ENCODE data around the gene C1R. TPM values are rescaled to one million over a fixed set of nuclear protein-coding genes. Genes with fewer than 3 reads are reported as not detected.

The C1R gene
- total RNA-seq, 1 experiment from 2014 or later: 1.3 TPM

- peak; percentile 71 for ATAC-seq
- TF ChIP-seq SIN3A (IDR thresholded peaks at IDR 0.05; ENCODE audit: borderline replicate concordance, insufficient read depth, low read depth, low read length) (no peak), CTCF (IDR thresholded peaks at IDR 0.05) (peak; percentile 45), REST (IDR thresholded peaks at IDR 0.05; ENCODE audit: insufficient read depth in 1 of 2, low read depth in 2 of 2, low read length in 1 of 2) (no peak), TCF7L2 (IDR thresholded peaks at IDR 0.05; ENCODE audit: low read depth, low read length) (no peak), POLR2AphosphoS5 (IDR thresholded peaks at IDR 0.05; ENCODE audit: low read depth, low read length) (no peak)
- ChIA-PET CTCF (interaction anchor here (0.9 to 1.2 kb wide), 2 partner anchors 48 to 52 kb away, joined by 3 to 4 read pairs; partner anchors contain the start of gene C1RL), POLR2A (interaction anchor here (0.6 kb wide), 1 partner anchor 35 kb away, joined by 5 read pairs; no protein-coding TSS in a partner anchor)
- H3K4me3 ChIP-seq (ENCODE audit: low read depth in 2 of 2, low read length in 2 of 2): no peak within 1 kb of the TSS
- H3K27me3 ChIP-seq (ENCODE audit: control insufficient read depth, insufficient read depth, low read length): no peaks in the 10 kb centered on the region
- in situ Hi-C loops (cut with HindIII; ENCODE audit: low pct_unique_long_range_greater_than_20kb, low sequenced_read_pairs) (no loop called here), intact Hi-C loops (cut with micrococcal nuclease; ENCODE audit: unreplicated experiment) (no loop called here)
- no peaks in the 10 kb centered on the region for H3K9me3 ChIP-seq (ENCODE audit: control insufficient read depth, insufficient read depth, low read depth, low read length)
- H3K27ac ChIP-seq (ENCODE audit: low read length): no peak within 1 kb of the TSS
- no peak for DNase-seq (ENCODE audit: low read depth, low spot score)
- no peaks in the 10 kb centered on the region for H3K4me1 ChIP-seq (ENCODE audit: control insufficient read depth, insufficient read depth, low read length)
- no TSS peak for BruUV-seq (replicated peaks)
- H3K36me3 ChIP-seq (ENCODE audit: control insufficient read depth, insufficient read depth, low read length): no peaks in the 10 kb centered on the region
Observed at GRCh38 chr12:7060353-7060954, 31.8 kb downstream of the C1R start, which contains the start of gene C1S. Gene C1S (plus strand): TSS chr12:7060718. CDS start chr12:7061913, 1,195 bp downstream.

GRCh38 chr12:7059780-7060179 is 32.5 kb downstream of the C1R start:
- ChIA-PET POLR2A (no interaction called here), CTCF (no interaction called here)
- Histone ChIP-seq H3K4me3 (ENCODE audit: low read depth in 2 of 2, low read length in 2 of 2) (no peak overlapping the region), H3K36me3 (ENCODE audit: control insufficient read depth, insufficient read depth, low read length) (no peaks in the 10 kb centered on the region), H3K9me3 (ENCODE audit: control insufficient read depth, insufficient read depth, low read depth, low read length) (no peaks in the 10 kb centered on the region), H3K27ac (ENCODE audit: low read length) (no peak overlapping the region), H3K27me3 (ENCODE audit: control insufficient read depth, insufficient read depth, low read length) (no peaks in the 10 kb centered on the region), H3K4me1 (ENCODE audit: control insufficient read depth, insufficient read depth, low read length) (no peaks in the 10 kb centered on the region)
- TF ChIP-seq REST (IDR thresholded peaks at IDR 0.05; ENCODE audit: insufficient read depth in 1 of 2, low read depth in 2 of 2, low read length in 1 of 2) (no peak), SIN3A (IDR thresholded peaks at IDR 0.05; ENCODE audit: borderline replicate concordance, insufficient read depth, low read depth, low read length) (no peak), CTCF (IDR thresholded peaks at IDR 0.05) (no peak), POLR2AphosphoS5 (IDR thresholded peaks at IDR 0.05; ENCODE audit: low read depth, low read length) (no peak)
- ATAC-seq (no peak), DNase-seq (ENCODE audit: low read depth, low spot score) (no peak)
- intact Hi-C loops (cut with micrococcal nuclease; ENCODE audit: unreplicated experiment): no loop called here
- no TSS peak for BruUV-seq (replicated peaks)
- in situ Hi-C loops (cut with HindIII; ENCODE audit: low pct_unique_long_range_greater_than_20kb, low sequenced_read_pairs): no loop called here

Measured in Panc1 (cell line).